ENCODE results near the gene TACR2.

TACR2 gene

GRCh38 chr10:69400936-69401335 lies 15.8 kb downstream of the TACR2 start:
- no peak for DNase-seq

GRCh38 chr10:69398466-69398865 lies 18.3 kb downstream of the TACR2 start:
- DNase-seq = no peak

GRCh38 chr10:69397972-69398371 lies 18.7 kb downstream of the TACR2 start:
- no peak for DNase-seq

- no peak for DNase-seq
Measured at GRCh38 chr10:69394020-69394419, 22.7 kb downstream of the TACR2 start.

- DNase-seq = peak; percentile 70
Measured at GRCh38 chr10:69392481-69393000, 24.2 kb downstream of the TACR2 start.

- DNase-seq = no peak
Measured at GRCh38 chr10:69391158-69391557, 25.6 kb downstream of the TACR2 start.

GRCh38 chr10:69389827-69390490 lies 26.8 kb downstream of the TACR2 start:
- DNase-seq = no peak

- no peak for DNase-seq
Measured at GRCh38 chr10:69388488-69388887, 28.2 kb downstream of the TACR2 start.

GRCh38 chr10:69387500-69387899 lies 29.2 kb downstream of the TACR2 start:
- no peak for DNase-seq

- DNase-seq = no peak
Measured at GRCh38 chr10:69385454-69386350, 31.0 kb downstream of the TACR2 start.

GRCh38 chr10:69384320-69384719 lies 32.4 kb downstream of the TACR2 start:
- no peak for DNase-seq

GRCh38 chr10:69383558-69383957 lies 33.2 kb downstream of the TACR2 start:
- no peak for DNase-seq

- no peak for DNase-seq
Measured at GRCh38 chr10:69382382-69383117, 34.2 kb downstream of the TACR2 start.

GRCh38 chr10:69379800-69380199 lies 36.9 kb downstream of the TACR2 start:
- DNase-seq = no peak

GRCh38 chr10:69377933-69378332 lies 38.8 kb downstream of the TACR2 start:
- DNase-seq = no peak

GRCh38 chr10:69377191-69377590 lies 39.5 kb downstream of the TACR2 start:
- DNase-seq = no peak

- no peak for DNase-seq
Measured at GRCh38 chr10:69376662-69377061, 40.1 kb downstream of the TACR2 start.

- DNase-seq = no peak
Measured at GRCh38 chr10:69375307-69376151, 41.2 kb downstream of the TACR2 start.

- no peak for DNase-seq
Measured at GRCh38 chr10:69374931-69375306, 41.8 kb downstream of the TACR2 start.

GRCh38 chr10:69374242-69374641 lies 42.5 kb downstream of the TACR2 start:
- DNase-seq = no peak

- no peak for DNase-seq
Measured at GRCh38 chr10:69372126-69372980, 44.4 kb downstream of the TACR2 start.
